Left lobe of liver (tissue), 2 donors: Measurements from ENCODE around the gene SGK2. TPM values are rescaled to one million over a fixed set of nuclear protein-coding genes. Genes with fewer than 3 reads are reported as not detected.

Source experiments
- ATAC-seq: fragments of 200-7000 bp; cut with Tn5 transposase; one replicate; pipeline ENCODE4 v1.9.1; 2020; ENCODE audit warnings: mild to moderate bottlenecking, moderate library complexity
- DNase-seq: peaks from one replicate; pipeline ENCODE4 v3.0.0-alpha.2; 2020; ENCODE audit warnings: low spot score
- total RNA-seq: library from RNA; stranded (reverse); gene quantifications from one replicate; pipeline ENCODE4 v1.2.1, GENCODE V29; 2021
- donor health status: DM: no; HTN: no; CAD: no; lungs with moderate emphysema.
- donor health status: DM: no; HTN: yes; CAD: no.

SGK2 gene
- total RNA-seq, 1 donor from 2014 or later = 81.1 TPM

- no peak for ATAC-seq
Measured at GRCh38 chr20:43536041-43536816, 22.6 kb upstream of the SGK2 start.

GRCh38 chr20:43536817-43537440 is 21.9 kb upstream of the SGK2 start:
- ATAC-seq (no peak), DNase-seq (peak; percentile 12)

More at GRCh38 chr20:43536041-43536816, 22.6 kb upstream of the SGK2 start:
- DNase-seq = peak; percentile 33

GRCh38 chr20:43537921-43538877 is 20.6 kb upstream of the SGK2 start:
- DNase-seq = peak; percentile 66
- peak; percentile 85 for ATAC-seq

GRCh38 chr20:43538878-43539700 is 19.7 kb upstream of the SGK2 start:
- DNase-seq (peak; percentile 81), ATAC-seq (peak; percentile 84)

- ATAC-seq = no peak
- DNase-seq = no peak
Measured at GRCh38 chr20:43539975-43540672, 18.7 kb upstream of the SGK2 start.

- no peak for DNase-seq
- ATAC-seq = no peak
Measured at GRCh38 chr20:43540673-43541060, 18.2 kb upstream of the SGK2 start.

- ATAC-seq = no peak
- DNase-seq = no peak
Measured at GRCh38 chr20:43541214-43541613, 17.6 kb upstream of the SGK2 start.

GRCh38 chr20:43542161-43542560 is 16.7 kb upstream of the SGK2 start:
- DNase-seq (no peak), ATAC-seq (no peak)

- DNase-seq (no peak), ATAC-seq (no peak)
Measured at GRCh38 chr20:43542674-43543073, 16.2 kb upstream of the SGK2 start.

- DNase-seq = no peak
- ATAC-seq = no peak
Measured at GRCh38 chr20:43543138-43543537, 15.7 kb upstream of the SGK2 start.

GRCh38 chr20:43544501-43544900 is 14.3 kb upstream of the SGK2 start:
- DNase-seq (no peak), ATAC-seq (no peak)

- ATAC-seq (no peak), DNase-seq (no peak)
Measured at GRCh38 chr20:43545837-43546578, 12.8 kb upstream of the SGK2 start.

- ATAC-seq (no peak), DNase-seq (no peak)
Measured at GRCh38 chr20:43548273-43548880, 10.4 kb upstream of the SGK2 start.

- ATAC-seq (peak; percentile 35), DNase-seq (no peak)
Measured at GRCh38 chr20:43549416-43550065, 9.3 kb upstream of the SGK2 start.

GRCh38 chr20:43550456-43550855 is 8.4 kb upstream of the SGK2 start:
- ATAC-seq (peak; percentile 94), DNase-seq (peak; percentile 93)

GRCh38 chr20:43554369-43554768 is 4.5 kb upstream of the SGK2 start:
- no peak for ATAC-seq
- no peak for DNase-seq

GRCh38 chr20:43559147-43559987 is 540 bp downstream of the SGK2 start:
- DNase-seq (peak; percentile 75), ATAC-seq (peak; percentile 37)
